NB4 (cell line): ENCODE measurements around the gene PYGM.

ENCODE experiments used
- CTCF ChIP-seq: IDR thresholded peaks from one replicate; pipeline ENCODE4 v1.5.1; 2012; ENCODE audit warnings: low read depth, low read length
- MAX ChIP-seq: IDR thresholded peaks from 2 replicates; pipeline ENCODE4 v1.6.1; 2011; ENCODE audit warnings: low read depth, low read length
- MYC ChIP-seq: IDR thresholded peaks from 2 replicates; pipeline ENCODE4 v1.6.1; 2011; ENCODE audit warnings: low read depth, low read length
- POLR2A ChIP-seq: IDR thresholded peaks from 2 replicates; pipeline ENCODE4 v1.6.1; 2011; ENCODE audit warnings: mild to moderate bottlenecking; ENCODE audit not compliant: insufficient read length; ENCODE audit errors: extremely low read depth

- TF ChIP-seq CTCF (no peak), POLR2A (no peak), MAX (no peak), MYC (no peak)
These were observed 24.0 kb downstream of the PYGM start for GRCh38 chr11:64735725-64736259.
